OCI-LY1 (cell line): Measurements from ENCODE around the gene KLHDC8A.

Experiments used
- EZH2 ChIP-seq: fragments of 200-600 bp; sonication (generic), shearing (Covaris generic); IDR thresholded peaks from 2 replicates; pipeline ENCODE4 v1.8.0; 2017; ENCODE audit warnings: borderline replicate concordance, mixed run types, mild to moderate bottlenecking, antibody characterized with exemption, low read length, moderate library complexity, mixed read lengths
- TF ChIP-seq, protein P1 (sequence below): fragments of 200-600 bp; sonication (generic), shearing (Covaris generic); IDR thresholded peaks from 2 replicates; pipeline ENCODE4 v1.5.1; 2017; ENCODE audit warnings: mild to moderate bottlenecking, antibody characterized with exemption, low read length, moderate library complexity, mixed read lengths

DNA sequence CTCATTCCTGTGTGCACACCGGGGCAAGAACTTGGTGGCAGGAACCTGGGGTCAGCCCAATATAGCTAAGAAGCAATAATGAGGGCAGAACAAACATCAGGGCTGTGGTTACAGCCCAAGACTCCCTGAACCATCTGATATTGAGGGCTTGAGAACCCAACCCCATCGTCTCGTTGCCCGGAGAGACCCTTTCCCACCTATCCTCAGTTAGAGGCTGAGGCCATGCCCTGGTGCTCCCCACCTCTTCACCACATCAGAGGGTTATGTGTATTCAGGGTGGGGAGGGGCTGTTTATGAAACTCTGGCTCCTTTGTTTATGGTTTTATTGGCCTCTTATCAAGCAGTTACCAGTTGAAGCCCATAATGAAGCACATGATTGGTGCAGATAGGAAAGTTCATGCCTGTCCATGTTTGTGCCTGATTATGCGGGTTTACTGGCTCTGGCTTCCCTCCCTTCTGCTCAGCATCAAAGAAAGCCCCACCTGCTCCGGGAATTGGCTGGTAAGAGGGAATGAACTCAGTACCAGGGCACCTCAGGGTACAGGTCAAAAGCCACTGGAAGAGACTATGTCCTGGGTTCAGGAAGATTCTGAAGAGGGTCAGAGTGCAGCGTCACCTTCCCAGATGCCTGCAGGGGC is 49.7 kb downstream of the KLHDC8A start:
- TF ChIP-seq, protein P1, sequence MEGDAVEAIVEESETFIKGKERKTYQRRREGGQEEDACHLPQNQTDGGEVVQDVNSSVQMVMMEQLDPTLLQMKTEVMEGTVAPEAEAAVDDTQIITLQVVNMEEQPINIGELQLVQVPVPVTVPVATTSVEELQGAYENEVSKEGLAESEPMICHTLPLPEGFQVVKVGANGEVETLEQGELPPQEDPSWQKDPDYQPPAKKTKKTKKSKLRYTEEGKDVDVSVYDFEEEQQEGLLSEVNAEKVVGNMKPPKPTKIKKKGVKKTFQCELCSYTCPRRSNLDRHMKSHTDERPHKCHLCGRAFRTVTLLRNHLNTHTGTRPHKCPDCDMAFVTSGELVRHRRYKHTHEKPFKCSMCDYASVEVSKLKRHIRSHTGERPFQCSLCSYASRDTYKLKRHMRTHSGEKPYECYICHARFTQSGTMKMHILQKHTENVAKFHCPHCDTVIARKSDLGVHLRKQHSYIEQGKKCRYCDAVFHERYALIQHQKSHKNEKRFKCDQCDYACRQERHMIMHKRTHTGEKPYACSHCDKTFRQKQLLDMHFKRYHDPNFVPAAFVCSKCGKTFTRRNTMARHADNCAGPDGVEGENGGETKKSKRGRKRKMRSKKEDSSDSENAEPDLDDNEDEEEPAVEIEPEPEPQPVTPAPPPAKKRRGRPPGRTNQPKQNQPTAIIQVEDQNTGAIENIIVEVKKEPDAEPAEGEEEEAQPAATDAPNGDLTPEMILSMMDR, result no peak
- no peak for TF ChIP-seq EZH2
